ENCODE measurements around the gene ACAT2. TPM values are rescaled to one million over a fixed set of nuclear protein-coding genes. Genes with fewer than 3 reads are reported as not detected.

The ACAT2 gene
- total and polyA plus RNA-seq, 3 donors from 2014 or later: 15.8 to 45.9 (median 17.1) TPM

GRCh38 chr6:159762681-159763293 lies 942 bp downstream of the ACAT2 start:
- peak; percentile 62 for DNase-seq
- H3K9me3 ChIP-seq: no peaks in the 10 kb centered on the region
- H3K36me3 ChIP-seq (ENCODE audit: low read depth, missing control alignments): no peaks in the 10 kb centered on the region
- H3K4me3 ChIP-seq: peak overlapping the region; percentile 68 to 95
- H3K27me3 ChIP-seq: no peaks in the 10 kb centered on the region
- H3K4me1 ChIP-seq: peaks cover 15% of the 10 kb centered on the region
- H3K27ac ChIP-seq: peak overlapping the region; percentile 89 to 98
- TF ChIP-seq, protein P1, sequence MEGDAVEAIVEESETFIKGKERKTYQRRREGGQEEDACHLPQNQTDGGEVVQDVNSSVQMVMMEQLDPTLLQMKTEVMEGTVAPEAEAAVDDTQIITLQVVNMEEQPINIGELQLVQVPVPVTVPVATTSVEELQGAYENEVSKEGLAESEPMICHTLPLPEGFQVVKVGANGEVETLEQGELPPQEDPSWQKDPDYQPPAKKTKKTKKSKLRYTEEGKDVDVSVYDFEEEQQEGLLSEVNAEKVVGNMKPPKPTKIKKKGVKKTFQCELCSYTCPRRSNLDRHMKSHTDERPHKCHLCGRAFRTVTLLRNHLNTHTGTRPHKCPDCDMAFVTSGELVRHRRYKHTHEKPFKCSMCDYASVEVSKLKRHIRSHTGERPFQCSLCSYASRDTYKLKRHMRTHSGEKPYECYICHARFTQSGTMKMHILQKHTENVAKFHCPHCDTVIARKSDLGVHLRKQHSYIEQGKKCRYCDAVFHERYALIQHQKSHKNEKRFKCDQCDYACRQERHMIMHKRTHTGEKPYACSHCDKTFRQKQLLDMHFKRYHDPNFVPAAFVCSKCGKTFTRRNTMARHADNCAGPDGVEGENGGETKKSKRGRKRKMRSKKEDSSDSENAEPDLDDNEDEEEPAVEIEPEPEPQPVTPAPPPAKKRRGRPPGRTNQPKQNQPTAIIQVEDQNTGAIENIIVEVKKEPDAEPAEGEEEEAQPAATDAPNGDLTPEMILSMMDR (IDR thresholded peaks at IDR 0.05): no peak
- no peak for TF ChIP-seq POLR2A (IDR thresholded peaks at IDR 0.05)
- intact Hi-C loops (cut with DNase I; ENCODE audit: low total_unique reads): no loop called here
- WGBS, 2 donors: 10 to 22% methylated on average over 7 to 16 of the region's 16 CpGs

DNA sequence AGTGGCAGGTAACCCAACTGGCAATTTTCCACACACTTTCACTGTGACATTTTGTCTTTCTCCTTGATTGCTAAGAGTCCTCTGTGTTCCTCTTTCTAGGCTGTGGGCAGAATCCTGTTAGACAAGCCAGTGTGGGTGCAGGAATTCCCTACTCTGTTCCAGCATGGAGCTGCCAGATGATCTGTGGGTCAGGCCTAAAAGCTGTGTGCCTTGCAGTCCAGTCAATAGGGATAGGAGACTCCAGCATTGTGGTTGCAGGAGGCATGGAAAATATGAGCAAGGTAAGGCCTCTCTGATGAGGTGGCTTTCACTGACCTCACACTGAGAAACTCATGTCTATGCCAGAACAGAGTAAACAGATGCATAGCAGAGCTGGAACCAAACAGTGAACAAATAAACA lies 5.1 kb downstream of the ACAT2 start:
- no peaks in the 10 kb centered on the region for H3K9me3 ChIP-seq
- TF ChIP-seq, protein P1 (IDR thresholded peaks at IDR 0.05): no peak
- TF ChIP-seq POLR2A (IDR thresholded peaks at IDR 0.05): no peak
- intact Hi-C loops (cut with DNase I; ENCODE audit: low total_unique reads): no loop called here
- H3K4me3 ChIP-seq: no peak overlapping the region
- no peaks in the 10 kb centered on the region for H3K27me3 ChIP-seq
- DNase-seq: no peak
- no peak overlapping the region for H3K27ac ChIP-seq
- H3K36me3 ChIP-seq (ENCODE audit: low read depth, missing control alignments): no peaks in the 10 kb centered on the region
- peaks cover 6% of the 10 kb centered on the region for H3K4me1 ChIP-seq

GRCh38 chr6:159769470-159769869 lies 7.6 kb downstream of the ACAT2 start:
- TF ChIP-seq, protein P1 (IDR thresholded peaks at IDR 0.05): no peak
- Histone ChIP-seq H3K4me1 (no peaks in the 10 kb centered on the region), H3K4me3 (no peak overlapping the region), H3K27ac (no peak overlapping the region), H3K27me3 (no peaks in the 10 kb centered on the region), H3K36me3 (ENCODE audit: low read depth, missing control alignments) (no peaks in the 10 kb centered on the region), H3K9me3 (no peaks in the 10 kb centered on the region)
- intact Hi-C loops (cut with DNase I; ENCODE audit: low total_unique reads): no loop called here
- DNase-seq: no peak

GRCh38 chr6:159772196-159772595 lies 10.4 kb downstream of the ACAT2 start:
- Histone ChIP-seq H3K27ac (no peak overlapping the region), H3K36me3 (ENCODE audit: low read depth, missing control alignments) (no peaks in the 10 kb centered on the region), H3K9me3 (no peaks in the 10 kb centered on the region), H3K4me1 (no peaks in the 10 kb centered on the region), H3K27me3 (no peaks in the 10 kb centered on the region), H3K4me3 (no peak overlapping the region)
- 0% methylated on average over 1 of the region's 1 CpG for WGBS, 2 donors
- DNase-seq: no peak
- intact Hi-C loops (cut with DNase I; ENCODE audit: low total_unique reads): no loop called here
- TF ChIP-seq, protein P1 (IDR thresholded peaks at IDR 0.05): no peak
- TF ChIP-seq POLR2A (IDR thresholded peaks at IDR 0.05): no peak

- Histone ChIP-seq H3K27me3 (no peaks in the 10 kb centered on the region), H3K36me3 (ENCODE audit: low read depth, missing control alignments) (no peaks in the 10 kb centered on the region), H3K9me3 (no peaks in the 10 kb centered on the region), H3K27ac (no peak overlapping the region), H3K4me3 (no peak overlapping the region), H3K4me1 (no peaks in the 10 kb centered on the region)
- intact Hi-C loops (cut with DNase I; ENCODE audit: low total_unique reads): no loop called here
- 76 to 86% methylated on average over 7 of the region's 7 CpGs for WGBS, 2 donors
- DNase-seq: no peak
- TF ChIP-seq, protein P1 (IDR thresholded peaks at IDR 0.05): no peak
- no peak for TF ChIP-seq POLR2A (IDR thresholded peaks at IDR 0.05)
These were observed 15.5 kb downstream of the ACAT2 start for GRCh38 chr6:159777240-159777904.

Data from testis (tissue), 3 donors.